Activated CD4-positive, alpha-beta memory T cell treated with anti-CD3 and anti-CD28 coated beads for 36 hours (primary cell): ENCODE results near the gene SLC25A38. TPM values are rescaled to one million over a fixed set of nuclear protein-coding genes. Genes with fewer than 3 reads are reported as not detected.

Experiments used
- CTCF ChIA-PET: fragments of 350-600 bp; sonication (Branson Sonifier 250); formaldehyde crosslinking; loops from one replicate; lab custom pipeline; 2021; ENCODE audit warnings: antibody characterized with exemption, inconsistent platforms; lab: Charles Lee
- POLR2A ChIA-PET: fragments of 350-600 bp; sonication (Branson Sonifier 250); formaldehyde crosslinking; loops from one replicate; lab custom pipeline; 2021; ENCODE audit warnings: antibody characterized with exemption; lab: Charles Lee
- DNase-seq: peaks from one replicate; pipeline ENCODE4 v3.0.0-alpha.2; 2020
- H3K27ac Mint-ChIP-seq: one replicate; pipeline ENCODE4 v1.8.0; 2021; ENCODE audit warnings: mixed read lengths
- H3K27me3 Mint-ChIP-seq: one replicate; pipeline ENCODE4 v1.8.0; 2021; ENCODE audit warnings: mixed read lengths
- H3K36me3 Mint-ChIP-seq: one replicate; pipeline ENCODE4 v1.8.0; 2021; ENCODE audit warnings: mixed read lengths
- H3K4me1 Mint-ChIP-seq: one replicate; pipeline ENCODE4 v1.8.0; 2021; ENCODE audit warnings: low read depth, mixed read lengths
- H3K4me3 Mint-ChIP-seq: one replicate; pipeline ENCODE4 v1.8.0; 2021; ENCODE audit warnings: mild to moderate bottlenecking, mixed read lengths
- H3K9me3 Mint-ChIP-seq: one replicate; pipeline ENCODE4 v1.8.0; 2021; ENCODE audit warnings: mixed read lengths
- intact Hi-C: fragments of 100-400 bp; cut with micrococcal nuclease; formaldehyde crosslinking; loops from one replicate; pipeline ENCODE4 v1.15.1; 2023
- total RNA-seq, 2 experiments: library from RNA; stranded (reverse); gene quantifications; one replicate each; pipeline ENCODE4 v1.2.3, GENCODE V29; 2021

SLC25A38 gene
- total RNA-seq, 2 experiments from 2014 or later, result 23.1 to 24.9 TPM

GRCh38 chr3:39419742-39420315 is 36.7 kb downstream of the SLC25A38 start:
- no peaks in the 10 kb centered on the region for H3K27me3 Mint-ChIP-seq
- H3K4me3 Mint-ChIP-seq, result no peak overlapping the region
- DNase-seq, result no peak
- H3K27ac Mint-ChIP-seq, result no peak overlapping the region
- CTCF ChIA-PET, result no interaction called here
- POLR2A ChIA-PET, result no interaction called here
- H3K36me3 Mint-ChIP-seq, result peaks cover 8% of the 10 kb centered on the region
- H3K9me3 Mint-ChIP-seq, result no peaks in the 10 kb centered on the region
- peaks cover 1% of the 10 kb centered on the region for H3K4me1 Mint-ChIP-seq
- intact Hi-C loops, result no loop called here

GRCh38 chr3:39420543-39420942 is 37.4 kb downstream of the SLC25A38 start:
- intact Hi-C loops, result no loop called here
- ChIA-PET CTCF (no interaction called here), POLR2A (no interaction called here)
- Mint-ChIP-seq H3K9me3 (no peaks in the 10 kb centered on the region), H3K4me1 (peaks cover 1% of the 10 kb centered on the region), H3K27ac (no peak overlapping the region), H3K4me3 (no peak overlapping the region), H3K36me3 (peaks cover 8% of the 10 kb centered on the region), H3K27me3 (no peaks in the 10 kb centered on the region)
- DNase-seq, result no peak

- Mint-ChIP-seq H3K9me3 (no peaks in the 10 kb centered on the region), H3K27ac (no peak overlapping the region), H3K27me3 (no peaks in the 10 kb centered on the region), H3K4me1 (no peaks in the 10 kb centered on the region), H3K36me3 (peaks cover 8% of the 10 kb centered on the region), H3K4me3 (no peak overlapping the region)
- CTCF ChIA-PET, result interaction anchor here (1.3 to 1.8 kb wide), 2 partner anchors 23 to 24 kb away, joined by 4 to 8 read pairs; no protein-coding TSS in a partner anchor
- POLR2A ChIA-PET, result no interaction called here
- intact Hi-C loops, result no loop called here
- DNase-seq, result no peak
These were observed 40.3 kb downstream of the SLC25A38 start for GRCh38 chr3:39423436-39423970.

GRCh38 chr3:39426312-39426711 is 43.1 kb downstream of the SLC25A38 start:
- H3K27ac Mint-ChIP-seq, result no peak overlapping the region
- peaks cover 8% of the 10 kb centered on the region for H3K36me3 Mint-ChIP-seq
- no peak for DNase-seq
- intact Hi-C loops, result no loop called here
- CTCF ChIA-PET, result no interaction called here
- H3K9me3 Mint-ChIP-seq, result no peaks in the 10 kb centered on the region
- H3K4me3 Mint-ChIP-seq, result no peak overlapping the region
- POLR2A ChIA-PET, result interaction anchor here (0.6 kb wide), 1 partner anchor 9 kb away, joined by 3 read pairs; no protein-coding TSS in a partner anchor
- H3K27me3 Mint-ChIP-seq, result peaks cover 6% of the 10 kb centered on the region
- no peaks in the 10 kb centered on the region for H3K4me1 Mint-ChIP-seq

- CTCF ChIA-PET, result no interaction called here
- POLR2A ChIA-PET, result no interaction called here
- Mint-ChIP-seq H3K4me3 (no peak overlapping the region), H3K9me3 (no peaks in the 10 kb centered on the region), H3K4me1 (no peaks in the 10 kb centered on the region), H3K27me3 (peaks cover 6% of the 10 kb centered on the region), H3K36me3 (no peaks in the 10 kb centered on the region), H3K27ac (no peak overlapping the region)
- no peak for DNase-seq
- intact Hi-C loops, result no loop called here
These were observed 44.3 kb downstream of the SLC25A38 start for GRCh38 chr3:39427506-39427905.

GRCh38 chr3:39428745-39429201 is 45.6 kb downstream of the SLC25A38 start:
- Mint-ChIP-seq H3K4me1 (no peaks in the 10 kb centered on the region), H3K27ac (no peak overlapping the region), H3K9me3 (no peaks in the 10 kb centered on the region), H3K36me3 (no peaks in the 10 kb centered on the region), H3K27me3 (peaks cover 6% of the 10 kb centered on the region), H3K4me3 (no peak overlapping the region)
- POLR2A ChIA-PET, result no interaction called here
- intact Hi-C loops, result no loop called here
- no peak for DNase-seq
- CTCF ChIA-PET, result no interaction called here

GRCh38 chr3:39429466-39429865 is 46.3 kb downstream of the SLC25A38 start:
- Mint-ChIP-seq H3K36me3 (no peaks in the 10 kb centered on the region), H3K9me3 (no peaks in the 10 kb centered on the region), H3K4me3 (no peak overlapping the region), H3K27me3 (peaks cover 6% of the 10 kb centered on the region), H3K27ac (no peak overlapping the region), H3K4me1 (no peaks in the 10 kb centered on the region)
- intact Hi-C loops, result no loop called here
- ChIA-PET POLR2A (no interaction called here), CTCF (no interaction called here)
- DNase-seq, result no peak

- intact Hi-C loops, result no loop called here
- Mint-ChIP-seq H3K27ac (no peak overlapping the region), H3K27me3 (peaks cover 6% of the 10 kb centered on the region), H3K4me3 (no peak overlapping the region), H3K36me3 (no peaks in the 10 kb centered on the region), H3K4me1 (no peaks in the 10 kb centered on the region), H3K9me3 (no peaks in the 10 kb centered on the region)
- POLR2A ChIA-PET, result interaction anchor here (0.8 kb wide), 1 partner anchor 19 kb away, joined by 3 read pairs; no protein-coding TSS in a partner anchor
- CTCF ChIA-PET, result interaction anchor here (0.8 to 2.9 kb wide), 2 partner anchors 14 to 110 kb away, joined by 3 to 10 read pairs; no protein-coding TSS in a partner anchor
- DNase-seq, result no peak
These were observed 49.2 kb downstream of the SLC25A38 start for GRCh38 chr3:39432342-39432741.

GRCh38 chr3:39433642-39434041 is 50.5 kb downstream of the SLC25A38 start:
- Mint-ChIP-seq H3K4me1 (no peaks in the 10 kb centered on the region), H3K9me3 (no peaks in the 10 kb centered on the region), H3K4me3 (no peak overlapping the region), H3K27ac (no peak overlapping the region), H3K27me3 (peaks cover 6% of the 10 kb centered on the region), H3K36me3 (no peaks in the 10 kb centered on the region)
- no peak for DNase-seq
- intact Hi-C loops, result no loop called here
- ChIA-PET POLR2A (no interaction called here), CTCF (interaction anchor here (2.9 kb wide), 1 partner anchor 13 kb away, joined by 10 read pairs; no protein-coding TSS in a partner anchor)

- H3K36me3 Mint-ChIP-seq, result no peaks in the 10 kb centered on the region
- H3K27me3 Mint-ChIP-seq, result peaks cover 5% of the 10 kb centered on the region
- POLR2A ChIA-PET, result no interaction called here
- DNase-seq, result no peak
- H3K9me3 Mint-ChIP-seq, result no peaks in the 10 kb centered on the region
- CTCF ChIA-PET, result interaction anchor here (1.2 kb wide), 1 partner anchor 13 kb away, joined by 4 read pairs; no protein-coding TSS in a partner anchor
- no peaks in the 10 kb centered on the region for H3K4me1 Mint-ChIP-seq
- H3K4me3 Mint-ChIP-seq, result no peak overlapping the region
- intact Hi-C loops, result no loop called here
- H3K27ac Mint-ChIP-seq, result no peak overlapping the region
These were observed 51.4 kb downstream of the SLC25A38 start for GRCh38 chr3:39434574-39434973.

- no peak overlapping the region for H3K4me3 Mint-ChIP-seq
- POLR2A ChIA-PET, result no interaction called here
- H3K36me3 Mint-ChIP-seq, result no peaks in the 10 kb centered on the region
- CTCF ChIA-PET, result interaction anchor here (1.2 kb wide), 1 partner anchor 12 kb away, joined by 4 read pairs; no protein-coding TSS in a partner anchor
- H3K9me3 Mint-ChIP-seq, result no peaks in the 10 kb centered on the region
- DNase-seq, result no peak
- H3K4me1 Mint-ChIP-seq, result no peaks in the 10 kb centered on the region
- H3K27me3 Mint-ChIP-seq, result peaks cover 5% of the 10 kb centered on the region
- intact Hi-C loops, result no loop called here
- no peak overlapping the region for H3K27ac Mint-ChIP-seq
These were observed 52.0 kb downstream of the SLC25A38 start for GRCh38 chr3:39435006-39435748.

- peaks cover under 1% of the 10 kb centered on the region for H3K27me3 Mint-ChIP-seq
- H3K4me3 Mint-ChIP-seq, result no peak overlapping the region
- no peak for DNase-seq
- H3K36me3 Mint-ChIP-seq, result no peaks in the 10 kb centered on the region
- intact Hi-C loops, result no loop called here
- H3K4me1 Mint-ChIP-seq, result no peaks in the 10 kb centered on the region
- ChIA-PET CTCF (no interaction called here), POLR2A (no interaction called here)
- H3K9me3 Mint-ChIP-seq, result no peaks in the 10 kb centered on the region
- H3K27ac Mint-ChIP-seq, result no peak overlapping the region
These were observed 55.7 kb downstream of the SLC25A38 start for GRCh38 chr3:39438880-39439279.
